H1 (cell line): ENCODE data around the gene FAM50B. TPM values are rescaled to one million over a fixed set of nuclear protein-coding genes. Genes with fewer than 3 reads are reported as not detected.

ENCODE experiments used
- CTCF ChIA-PET: fragments of 300-600 bp; sonication (Branson Sonifier 250); formaldehyde crosslinking; loops from one replicate; lab custom pipeline; 2021; ENCODE audit not compliant: partially characterized antibody; lab: Charles Lee
- POLR2A ChIA-PET: fragments of 300-600 bp; sonication (Branson Sonifier 250); formaldehyde crosslinking; loops from one replicate; lab custom pipeline; 2021; ENCODE audit warnings: inconsistent platforms; ENCODE audit not compliant: partially characterized antibody; lab: Charles Lee
- DNase-seq, 2 experiments: peaks; one replicate each; pipeline versions ENCODE4 v3.0.0 to v3.0.0-alpha.2; 2010 to 2022; ENCODE audit warnings: low spot score in 2 of 2, low read depth in 1 of 2, mixed read lengths in 1 of 2
- FAIRE-seq: peaks from 2 replicates; lab custom pipeline; 2011; peaks lifted over from hg19 to GRCh38; lab: Jason Lieb, UNC
- H2AFZ ChIP-seq: 2 replicates; pipeline ENCODE4 v1.8.1; 2012; ENCODE audit warnings: low read length, inconsistent platforms
- H2AK5ac ChIP-seq: 2 replicates; pipeline ENCODE4 v1.6.1; 2013; ENCODE audit warnings: low read depth, low read length
- H2BK120ac ChIP-seq: replicated peaks from 2 replicates; pipeline ENCODE3; 2013; ENCODE audit warnings: low read depth, low read length, inconsistent platforms
- H2BK12ac ChIP-seq: 2 replicates; pipeline ENCODE4 v1.6.1; 2013; ENCODE audit warnings: low read depth, low read length
- H2BK15ac ChIP-seq: 2 replicates; pipeline ENCODE4 v1.6.1; 2013; ENCODE audit warnings: low read length
- H2BK20ac ChIP-seq: 2 replicates; pipeline ENCODE4 v1.6.1; 2013; ENCODE audit warnings: low read length
- H2BK5ac ChIP-seq: 2 replicates; pipeline ENCODE4 v1.6.1; 2013; ENCODE audit warnings: low read depth, low read length
- H3K14ac ChIP-seq: 2 replicates; pipeline ENCODE4 v1.6.1; 2013; ENCODE audit warnings: inconsistent platforms; ENCODE audit not compliant: insufficient read length
- H3K18ac ChIP-seq: 2 replicates; pipeline ENCODE4 v1.6.1; 2013; ENCODE audit warnings: low read length; ENCODE audit errors: extremely low read depth
- H3K23ac ChIP-seq: 2 replicates; pipeline ENCODE4 v1.6.1; 2013; ENCODE audit warnings: inconsistent platforms; ENCODE audit not compliant: insufficient read length
- H3K23me2 ChIP-seq: 2 replicates; pipeline ENCODE4 v1.6.1; 2013; ENCODE audit warnings: low read depth, low read length
- H3K27ac ChIP-seq: 2 replicates; pipeline ENCODE4 v1.6.1; 2011; ENCODE audit warnings: low read depth, low read length, inconsistent platforms
- H3K27me3 ChIP-seq, 4 experiments: replicated peaks in 1 of 4; 1 replicate in 1 of 4; 2 replicates in 3 of 4; pipeline versions ENCODE4 v1.6.1 to v1.8.1; 2011 to 2013; ENCODE audit warnings: low read length in 3 of 4, mild to moderate bottlenecking in 3 of 4, inconsistent platforms in 2 of 4, mixed read lengths in 2 of 4, moderate library complexity in 1 of 4; ENCODE audit not compliant: control insufficient read depth in 3 of 4, insufficient read depth in 3 of 4; ENCODE audit errors: extremely low read depth in 1 of 4
- H3K36me3 ChIP-seq, 4 experiments: 2 replicates each; pipeline versions ENCODE4 v1.6.1 to v1.8.1; 2011 to 2013; ENCODE audit warnings: mild to moderate bottlenecking in 4 of 4, low read length in 3 of 4, moderate library complexity in 2 of 4, control low read depth in 1 of 4, inconsistent platforms in 1 of 4; ENCODE audit not compliant: insufficient read depth in 4 of 4, control insufficient read depth in 2 of 4
- H3K4ac ChIP-seq: replicated peaks from 2 replicates; pipeline ENCODE3; 2013; ENCODE audit warnings: low read length, low read depth, mixed read lengths, inconsistent platforms; ENCODE audit not compliant: insufficient read length
- H3K4me1 ChIP-seq, 4 experiments: replicated peaks in 1 of 4; 1 replicate in 1 of 4; 2 replicates in 3 of 4; pipeline versions ENCODE4 v1.6.1 to v1.8.1; 2011 to 2013; ENCODE audit warnings: low read length in 3 of 4, inconsistent platforms in 2 of 4, mixed read lengths in 1 of 4; ENCODE audit not compliant: insufficient read depth in 4 of 4, control insufficient read depth in 3 of 4
- H3K4me2 ChIP-seq, 2 experiments: 2 replicates each; pipeline versions ENCODE4 v1.6.1 to v1.8.1; 2011 to 2013; ENCODE audit warnings: low read depth in 2 of 2, low read length in 2 of 2, control low read depth in 1 of 2, inconsistent platforms in 1 of 2, mild to moderate bottlenecking in 1 of 2; ENCODE audit not compliant: insufficient read depth in 1 of 2
- H3K4me3 ChIP-seq, 4 experiments: fragments of 200-600, 300-600 bp in 1 of 4; sonication (generic), shearing (Covaris generic), sonication (Bioruptor Twin) in 1 of 4; 2 replicates each; pipeline versions ENCODE4 v1.5.1 to v1.8.1; 2011 to 2016; ENCODE audit warnings: low read length in 4 of 4, low read depth in 3 of 4, control low read depth in 2 of 4, inconsistent platforms in 2 of 4, mild to moderate bottlenecking in 2 of 4, mixed read lengths in 1 of 4, moderate library complexity in 1 of 4; ENCODE audit not compliant: insufficient read depth in 2 of 4; ENCODE audit errors: extremely low read depth in 1 of 4
- H3K56ac ChIP-seq: replicated peaks from 2 replicates; pipeline ENCODE3; 2013; ENCODE audit warnings: low read depth, mild to moderate bottlenecking, mixed read lengths, low read length, inconsistent platforms; ENCODE audit not compliant: insufficient read length
- H3K79me1 ChIP-seq: 2 replicates; pipeline ENCODE4 v1.6.1; 2013; ENCODE audit warnings: low read depth, low read length, control low read depth
- H3K79me2 ChIP-seq, 2 experiments: 2 replicates each; pipeline versions ENCODE4 v1.6.1 to v1.8.1; 2012 to 2013; ENCODE audit warnings: low read length in 2 of 2, mild to moderate bottlenecking in 2 of 2, inconsistent platforms in 1 of 2; ENCODE audit not compliant: insufficient read depth in 2 of 2, control insufficient read depth in 1 of 2
- H3K9ac ChIP-seq, 4 experiments: replicated peaks in 1 of 4; 1 replicate in 1 of 4; 2 replicates in 3 of 4; pipeline versions ENCODE4 v1.6.1 to v1.8.1; 2011 to 2013; ENCODE audit warnings: low read depth in 3 of 4, low read length in 3 of 4, control low read depth in 2 of 4, mild to moderate bottlenecking in 2 of 4, moderate library complexity in 2 of 4, inconsistent platforms in 1 of 4; ENCODE audit errors: extremely low read depth in 1 of 4
- H3K9me3 ChIP-seq, 2 experiments: 2 replicates each; pipeline versions ENCODE4 v1.6.1 to v1.8.1; 2012 to 2013; ENCODE audit warnings: mild to moderate bottlenecking in 2 of 2, moderate library complexity in 2 of 2, control low read depth in 1 of 2, inconsistent platforms in 1 of 2, low read depth in 1 of 2, low read length in 1 of 2, mixed read lengths in 1 of 2; ENCODE audit not compliant: insufficient read depth in 2 of 2
- H4K20me1 ChIP-seq, 2 experiments: replicated peaks in 1 of 2; 2 replicates each; pipeline versions ENCODE3 to v1.8.1; 2011 to 2013; ENCODE audit warnings: inconsistent platforms in 2 of 2, low read length in 2 of 2, mild to moderate bottlenecking in 1 of 2; ENCODE audit not compliant: insufficient read depth in 2 of 2, control insufficient read depth in 1 of 2
- H4K5ac ChIP-seq: 2 replicates; pipeline ENCODE4 v1.6.1; 2013; ENCODE audit warnings: low read length, low read depth, mixed read lengths, inconsistent platforms; ENCODE audit not compliant: insufficient read length
- H4K8ac ChIP-seq: 2 replicates; pipeline ENCODE4 v1.8.0; 2013; ENCODE audit warnings: mild to moderate bottlenecking, moderate library complexity, low read length, inconsistent platforms; ENCODE audit not compliant: insufficient read depth; ENCODE audit errors: extremely low read depth
- H4K91ac ChIP-seq: replicated peaks from 2 replicates; pipeline ENCODE3; 2013; ENCODE audit warnings: low read length, mixed read lengths, inconsistent platforms; ENCODE audit not compliant: insufficient read length
- CHD2 ChIP-seq: IDR thresholded peaks from 2 replicates; pipeline ENCODE4 v1.6.1; 2012; ENCODE audit warnings: low read length, improper control_type of control experiment
- GTF2F1 ChIP-seq: IDR thresholded peaks from 2 replicates; pipeline ENCODE4 v1.6.1; 2012; ENCODE audit warnings: low read depth, low read length, improper control_type of control experiment, borderline replicate concordance
- HDAC2 ChIP-seq, 2 experiments: fragments of 300-600 bp in 1 of 2; sonication (generic) in 1 of 2; IDR thresholded peaks; 2 replicates each; pipeline ENCODE4 v1.6.1; 2011 to 2012; ENCODE audit warnings: low read depth in 2 of 2, low read length in 2 of 2, mild to moderate bottlenecking in 2 of 2, moderate library complexity in 2 of 2, borderline replicate concordance in 1 of 2, inconsistent platforms in 1 of 2
- YY1 ChIP-seq: IDR thresholded peaks from 2 replicates; pipeline ENCODE4 v1.6.1; 2011; ENCODE audit warnings: low read depth, mild to moderate bottlenecking, low read length
- WGBS, 2 experiments: shearing (Covaris generic) in 1 of 2; methylation state at CpG; one replicate each; pipeline versions ENCODE4 v1.1.6 to v1.1.7; 2013 to 2015; ENCODE audit warnings: low lambda C conversion rate in 2 of 2, mixed read lengths in 2 of 2, inconsistent platforms in 1 of 2, low coverage in 1 of 2, missing lambda C conversion rate in 1 of 2; ENCODE audit not compliant: insufficient replicate concordance in 2 of 2, insufficient coverage in 1 of 2, insufficient read length in 1 of 2; ENCODE audit errors: extremely low coverage in 1 of 2, missing lambda C conversion rate in 1 of 2; 5-methylcytosine and 5-hydroxymethylcytosine counted together
- polyA plus RNA-seq, 7 experiments: library from polyadenylated mRNA; depleted of rRNA in 3 of 7; stranded (reverse) in 5 of 7; unstranded in 2 of 7; fragments of >200 nt in 5 of 7; fragments of 200-250 nt in 2 of 7; gene quantifications; 1 replicate in 5 of 7; 2 replicates in 1 of 7; 4 replicates in 1 of 7; pipeline versions ENCODE4 v1.2.1 to v1.2.3, GENCODE V29; 2011 to 2013; ENCODE audit warnings: missing spikeins in 2 of 7, mixed read lengths in 2 of 7
- total RNA-seq: library from RNA; stranded (reverse); fragmentation: NEBNext Ultra II Directional; extraction: Animal tissue kit (Norgen Biotek cat#: 25700); gene quantifications from 2 replicates; pipeline ENCODE4 v1.2.1, GENCODE V29; 2021

FAM50B gene
- total and polyA plus RNA-seq, 2 of the 8 experiments (the other 6 are each of a cell fraction or from before 2014, with no cell fraction given) = 3.1 to 3.2 TPM

DNA sequence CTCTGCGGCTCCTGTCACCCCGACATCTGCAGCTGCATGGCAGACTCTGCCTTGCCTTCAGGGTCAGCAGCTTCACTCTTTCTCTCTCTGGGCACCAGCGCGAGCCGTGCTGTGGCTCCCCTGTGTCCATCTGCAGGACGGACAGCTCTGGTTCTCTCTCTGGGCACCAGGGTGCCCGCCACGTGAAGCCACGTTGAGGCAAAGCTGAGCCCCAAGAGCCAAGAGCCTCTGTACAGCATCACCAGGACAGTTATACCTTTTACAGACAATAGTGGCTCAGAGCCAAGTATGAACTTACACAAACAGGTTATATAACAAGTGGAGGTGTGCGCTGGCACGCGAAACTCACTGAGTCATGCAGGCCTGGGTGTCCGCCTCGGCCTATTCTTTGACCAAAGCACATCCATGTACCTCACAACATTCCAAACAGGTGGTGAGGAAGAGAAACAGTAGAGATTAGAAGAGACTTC is 50.8 kb downstream of the FAM50B start:
- Histone ChIP-seq H3K27me3 (no peaks in the 10 kb centered on the region; a peak in 2 of 7 replicates), H3K14ac (no peak overlapping the region), H2BK12ac (no peak overlapping the region; the same call in 1 of the 2 replicates), H3K4me1 (peaks cover 4 to 13% (median 8%) of the 10 kb centered on the region in 4 experiments; a peak in 6 of 7 replicates), H3K23me2 (no peaks in the 10 kb centered on the region), H3K27ac (no peak overlapping the region), H3K4me2 (no peak overlapping the region), H3K56ac (no peak overlapping the region), H4K20me1 (no peaks in the 10 kb centered on the region), H4K5ac (no peak overlapping the region), H3K79me1 (no peaks in the 10 kb centered on the region), H2BK5ac (no peak overlapping the region), H3K9me3 (no peaks in the 10 kb centered on the region; a peak in 1 of 4 replicates), H2BK15ac (peak overlapping the region; percentile 55; the same call in 1 of the 2 replicates), H2AK5ac (no peak overlapping the region), H3K23ac (no peak overlapping the region), H4K8ac (no peak overlapping the region), H3K36me3 (no peaks in the 10 kb centered on the region), H3K4me3 (no peak overlapping the region), H3K4ac (no peak overlapping the region), H2AFZ (no peak overlapping the region), H3K9ac (no peak overlapping the region), H2BK120ac (no peak overlapping the region), H3K79me2 (no peaks in the 10 kb centered on the region; a peak in 1 of 4 replicates), H4K91ac (no peak overlapping the region), H2BK20ac (no peak overlapping the region), H3K18ac (no peak overlapping the region)
- no peak for DNase-seq
- WGBS, 2 experiments = 93% methylated on average over 14 of the region's 14 CpGs; no CpG with 5 or more reads in 1 of the 2 experiments
- ChIA-PET CTCF (interaction anchor here (1.7 kb wide), 1 partner anchor 33 kb away, joined by 5 read pairs; no protein-coding TSS in a partner anchor), POLR2A (no interaction called here)
- no peak for FAIRE-seq
- TF ChIP-seq HDAC2 (IDR thresholded peaks at IDR 0.05; ENCODE audit: borderline replicate concordance in 1 of 2, low read depth in 2 of 2, low read length in 2 of 2) = no peak
- no peak for TF ChIP-seq YY1
- TF ChIP-seq CHD2 = no peak
- TF ChIP-seq GTF2F1 = no peak
